Pulmonary artery endothelial cell (primary cell): Measurements from ENCODE around the gene RNF175. TPM values are rescaled to one million over a fixed set of nuclear protein-coding genes. Genes with fewer than 3 reads are reported as not detected.

Source experiments
- DNase-seq: peaks from one replicate; pipeline ENCODE4 v3.0.0-alpha.2; 2011; ENCODE audit warnings: low read depth, low spot score
- total RNA-seq: library from RNA; depleted of rRNA; stranded (reverse); fragments of >200 nt; gene quantifications from 2 replicates; pipeline ENCODE4 v1.2.3, GENCODE V29; 2014

Gene RNF175
- not detected in 2 replicates for total RNA-seq

DNA sequence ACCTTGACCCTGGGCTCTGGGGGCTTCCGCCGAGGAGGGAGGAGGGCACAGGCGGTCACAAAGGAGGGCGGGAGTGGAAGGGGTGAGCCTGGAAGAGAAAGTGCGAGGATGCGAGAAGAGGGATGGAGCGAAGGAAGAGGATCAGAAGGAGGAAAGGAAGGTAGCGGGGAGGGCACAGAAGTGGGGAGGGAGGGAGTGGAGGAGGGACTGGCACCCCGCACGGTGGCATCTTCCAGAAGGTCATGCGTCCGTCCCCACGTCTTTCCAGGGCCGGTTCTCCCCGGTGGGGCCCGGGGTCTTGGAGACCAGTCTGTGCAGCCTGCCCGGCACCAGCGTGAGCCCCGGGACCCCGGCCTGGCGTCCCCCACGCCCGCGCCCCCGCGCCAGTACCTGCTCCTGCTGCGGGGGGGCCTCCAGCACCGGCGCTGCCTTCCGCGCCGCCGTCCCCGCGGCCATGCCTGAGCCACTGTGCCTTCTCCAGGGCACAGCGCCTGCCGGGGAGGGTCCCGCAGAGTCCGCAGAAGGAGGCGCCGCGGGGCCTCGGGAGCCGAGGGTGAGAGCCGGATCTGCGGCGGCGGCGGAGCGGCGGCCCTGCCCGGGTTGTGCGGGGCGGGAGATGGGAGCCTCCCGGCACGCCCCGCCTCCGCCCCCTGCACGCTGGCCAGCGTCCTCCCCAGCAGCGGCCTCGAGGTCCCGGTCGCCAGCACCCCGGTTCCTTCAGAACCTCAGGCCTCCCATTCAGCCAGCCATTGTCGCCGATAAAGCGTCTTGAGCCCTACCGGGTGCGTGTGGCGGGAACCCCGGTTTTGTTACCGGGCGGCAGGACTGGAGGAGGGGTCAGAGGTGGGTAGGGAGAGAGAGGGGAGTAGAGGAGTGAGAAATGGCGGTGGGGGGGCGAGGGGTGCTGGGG is at the start of gene RNF175:
TSS of gene RNF175 (minus strand) at position 618 of the 910 bp plus-strand sequence. CDS start at position 456, 162 bp downstream.
- DNase-seq = no peak

DNA sequence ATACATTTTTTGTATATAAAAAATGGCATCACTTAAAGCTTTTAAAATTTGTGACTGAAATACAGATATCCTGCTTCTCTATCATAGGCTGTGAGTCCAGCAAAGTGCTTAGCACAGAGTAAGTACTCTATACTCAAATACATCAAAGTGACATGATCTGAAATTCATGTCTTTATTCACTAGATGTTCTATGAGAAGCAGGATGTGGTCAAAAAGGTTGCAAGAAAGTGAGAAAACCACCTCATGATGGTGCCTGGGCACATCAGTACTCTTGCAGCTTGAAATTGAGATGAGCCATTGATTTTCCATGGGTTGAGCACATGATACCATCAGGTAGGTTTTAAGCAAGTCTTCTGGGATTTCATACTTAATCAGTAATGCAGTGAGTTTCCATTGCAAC is 49.5 kb upstream of the RNF175 start:
- DNase-seq = no peak

DNA sequence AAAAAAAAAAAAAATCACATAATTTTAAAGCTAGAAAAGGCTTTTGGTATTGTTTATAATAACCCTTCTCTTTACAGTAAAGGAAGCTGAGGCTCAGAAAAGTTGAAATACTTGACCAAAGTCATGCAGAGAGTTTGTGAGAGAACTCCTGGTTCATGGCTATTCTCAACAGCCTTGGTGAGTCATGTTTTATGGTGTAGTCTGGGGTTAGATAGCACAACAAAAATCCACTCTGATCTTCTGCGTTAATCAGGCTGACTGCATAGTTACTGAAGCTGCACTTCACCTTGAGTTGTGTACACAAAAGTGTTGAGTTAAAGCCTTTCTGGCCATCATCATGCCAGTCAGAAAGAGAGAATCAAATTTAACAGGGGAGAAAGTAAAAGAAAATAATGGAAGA is 48.4 kb upstream of the RNF175 start:
- no peak for DNase-seq

DNA sequence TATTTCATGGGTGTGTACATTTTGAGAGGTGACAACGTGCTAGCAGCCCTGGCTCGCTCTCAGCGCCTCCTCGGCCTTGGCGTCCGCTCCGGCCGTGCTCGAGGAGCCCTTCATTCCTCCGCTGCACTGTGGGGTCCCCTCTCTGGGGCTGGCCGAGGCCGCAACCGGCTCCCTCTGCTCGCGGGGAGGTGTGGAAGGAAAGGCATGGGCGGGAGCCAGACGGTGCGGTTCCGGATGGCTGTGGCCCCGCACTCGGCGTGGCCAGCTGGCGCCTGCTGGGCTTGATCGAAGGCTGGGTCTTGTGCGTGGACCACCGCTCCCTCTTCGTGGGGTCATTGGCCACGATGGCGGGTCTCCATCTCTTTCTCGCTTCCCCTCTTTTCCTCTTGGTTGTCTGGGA is 46.2 kb upstream of the RNF175 start:
- DNase-seq = no peak

GRCh38 chr4:153804722-153805121 is 44.9 kb upstream of the RNF175 start:
- DNase-seq = no peak

DNA sequence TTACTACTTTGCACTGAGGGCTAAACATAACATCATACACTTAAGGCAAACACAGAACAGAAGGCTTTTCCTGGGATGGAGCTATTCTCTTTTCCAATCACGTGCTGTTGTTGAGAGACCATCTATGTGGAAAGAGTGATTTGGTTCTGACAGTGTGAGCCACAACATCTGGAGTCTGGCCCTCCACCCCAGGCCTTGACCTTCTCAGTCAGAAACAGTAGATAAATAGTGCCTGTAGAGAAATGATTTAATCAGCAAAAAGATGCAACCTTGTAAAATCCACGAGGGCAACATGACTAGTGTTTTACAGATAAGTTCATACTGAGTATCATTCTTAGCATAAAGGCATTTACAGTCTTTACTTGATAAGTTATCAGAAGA is 39.9 kb upstream of the RNF175 start:
- DNase-seq = no peak

- no peak for DNase-seq
These were observed 39.3 kb upstream of the RNF175 start for GRCh38 chr4:153798901-153799693.

DNA sequence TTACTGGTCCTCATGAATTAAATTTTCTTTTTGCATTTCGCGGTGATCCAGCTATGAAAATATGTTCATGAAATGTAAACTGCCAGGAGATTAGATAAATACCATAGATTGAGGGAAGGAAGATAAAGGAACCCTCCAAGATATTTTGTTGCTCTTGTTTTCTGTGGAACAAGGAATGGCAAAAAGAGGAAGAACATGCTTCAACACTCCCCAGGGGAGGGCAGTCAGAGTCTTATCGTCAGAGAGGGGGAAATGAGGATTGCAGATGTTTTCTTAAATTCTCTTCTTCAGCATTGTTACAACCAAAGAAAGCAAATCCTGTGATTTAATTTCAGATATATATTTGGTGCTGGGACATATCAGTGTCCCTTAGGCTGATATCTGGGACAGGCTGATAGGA is 38.6 kb upstream of the RNF175 start:
- no peak for DNase-seq

- DNase-seq = no peak
These were observed 34.2 kb upstream of the RNF175 start for GRCh38 chr4:153794006-153794405.

- no peak for DNase-seq
These were observed 32.9 kb upstream of the RNF175 start for GRCh38 chr4:153792618-153793247.

- DNase-seq = no peak
These were observed 32.2 kb upstream of the RNF175 start for GRCh38 chr4:153791746-153792617.

- DNase-seq = no peak
These were observed 31.2 kb upstream of the RNF175 start for GRCh38 chr4:153790962-153791551.

- DNase-seq = no peak
These were observed 30.7 kb upstream of the RNF175 start for GRCh38 chr4:153790500-153790865.

GRCh38 chr4:153789741-153790499 is 30.1 kb upstream of the RNF175 start:
- no peak for DNase-seq

- no peak for DNase-seq
These were observed 28.8 kb upstream of the RNF175 start, which contains the start of gene SFRP2 for GRCh38 chr4:153788413-153789276. TSS of gene SFRP2 (minus strand) at chr4:153789083. CDS start at chr4:153788835, 248 bp downstream.

GRCh38 chr4:153788051-153788412 is 28.2 kb upstream of the RNF175 start:
- DNase-seq = no peak

- DNase-seq = no peak
These were observed 27.8 kb upstream of the RNF175 start for GRCh38 chr4:153787575-153787974.

DNA sequence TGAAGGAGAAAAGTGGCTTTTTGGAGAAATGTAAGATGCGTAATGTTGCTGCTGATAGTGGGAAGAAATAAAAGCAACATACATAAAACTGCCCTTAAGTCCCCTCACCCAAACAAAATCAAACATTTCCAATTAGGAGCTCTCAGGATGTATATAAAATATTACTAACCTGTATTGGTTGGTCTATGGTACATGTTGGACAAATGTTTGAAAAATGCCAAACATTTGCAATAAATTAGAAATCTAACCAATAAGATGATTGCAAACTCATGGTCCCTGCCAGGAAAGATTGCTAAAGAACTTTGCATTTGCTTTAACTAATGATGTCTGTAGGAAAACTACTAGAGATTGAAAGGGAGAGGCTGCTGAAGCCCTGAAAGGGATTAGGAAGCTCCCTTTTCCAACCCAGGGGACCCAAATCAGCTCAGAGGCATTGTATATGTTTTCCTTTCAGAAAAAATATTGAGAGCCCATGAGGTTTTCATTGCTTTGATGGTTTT is 27.3 kb upstream of the RNF175 start:
- no peak for DNase-seq
